HEK293T (cell line): ENCODE measurements around the gene CTXND1.

Experiments
- BHLHE40 ChIP-seq: fragments of 450-650 bp; IDR thresholded peaks from 2 replicates; pipeline ENCODE4 v1.6.1; 2016; ENCODE audit warnings: mild to moderate bottlenecking, moderate library complexity, borderline replicate concordance
- CTBP1 ChIP-seq: fragments of 450-650 bp; IDR thresholded peaks from 2 replicates; pipeline ENCODE4 v1.6.1; 2016; ENCODE audit warnings: borderline replicate concordance
- FOXK2 ChIP-seq: fragments of 450-650 bp; IDR thresholded peaks from 2 replicates; pipeline ENCODE4 v1.6.1; 2016; ENCODE audit warnings: mild to moderate bottlenecking
- FOXM1 ChIP-seq: fragments of 450-650 bp; IDR thresholded peaks from 2 replicates; pipeline ENCODE4 v1.6.1; 2017; ENCODE audit warnings: mild to moderate bottlenecking, borderline replicate concordance
- HDGF ChIP-seq: fragments of 450-650 bp; IDR thresholded peaks from 2 replicates; pipeline ENCODE4 v1.6.1; 2017; ENCODE audit warnings: antibody characterized with exemption, borderline replicate concordance
- L3MBTL2 ChIP-seq: fragments of 450-650 bp; conservative IDR thresholded peaks from 2 replicates; pipeline ENCODE4 v1.6.1; 2016; ENCODE audit warnings: mild to moderate bottlenecking
- LEF1 ChIP-seq: fragments of 450-650 bp; IDR thresholded peaks from 2 replicates; pipeline ENCODE4 v1.6.1; 2017; ENCODE audit warnings: mild to moderate bottlenecking, borderline replicate concordance
- NFRKB ChIP-seq: fragments of 450-650 bp; IDR thresholded peaks from 2 replicates; pipeline ENCODE4 v1.6.1; 2016; ENCODE audit warnings: mild to moderate bottlenecking, moderate library complexity
- SP1 ChIP-seq: fragments of 450-650 bp; IDR thresholded peaks from 2 replicates; pipeline ENCODE4 v1.6.1; 2017
- SUZ12 ChIP-seq: fragments of 450-650 bp; IDR thresholded peaks from 2 replicates; pipeline ENCODE4 v1.6.1; 2016; ENCODE audit warnings: mild to moderate bottlenecking
- TARDBP ChIP-seq: fragments of 450-650 bp; IDR thresholded peaks from 2 replicates; pipeline ENCODE4 v1.6.1; 2016
- ZNF384 ChIP-seq: fragments of 450-650 bp; IDR thresholded peaks from 2 replicates; pipeline ENCODE4 v1.6.1; 2016

- TF ChIP-seq FOXM1 (no peak), NFRKB (no peak), BHLHE40 (no peak), L3MBTL2 (no peak), ZNF384 (no peak), SP1 (no peak), SUZ12 (no peak), FOXK2 (no peak), LEF1 (no peak), TARDBP (no peak), CTBP1 (no peak), HDGF (no peak)
These were observed 68.7 kb downstream of the CTXND1 start for GRCh38 chr15:80183306-80183705.
